ENCODE results near the gene RNF114. TPM values are rescaled to one million over a fixed set of nuclear protein-coding genes. Genes with fewer than 3 reads are reported as not detected.

RNF114 gene
- polyA plus RNA-seq, 1 of the 3 experiments (the other 2 are of a cell fraction), result 55.0 TPM

GRCh38 chr20:49899541-49900383, 36.4 kb upstream of the RNF114 start:
- TF ChIP-seq PBX3 (IDR thresholded peaks at IDR 0.05), result no peak
- no peak for TF ChIP-seq TCF12 (IDR thresholded peaks at IDR 0.05)
- no peak for TF ChIP-seq EZH2phosphoT487 (IDR thresholded peaks at IDR 0.05; ENCODE audit: borderline replicate concordance, low read depth)
- TF ChIP-seq NRF1 (IDR thresholded peaks at IDR 0.05; ENCODE audit: low read depth, low read length), result no peak
- no peak for TF ChIP-seq RAD21 (IDR thresholded peaks at IDR 0.05; ENCODE audit: low read length)
- no peak for TF ChIP-seq RFX5 (IDR thresholded peaks at IDR 0.05; ENCODE audit: low read length)
- no peak for TF ChIP-seq MAX (IDR thresholded peaks at IDR 0.05; ENCODE audit: low read depth)
- no peak for TF ChIP-seq RCOR1 (IDR thresholded peaks at IDR 0.05; ENCODE audit: low read length)
- no peak for TF ChIP-seq MEF2A (IDR thresholded peaks at IDR 0.05; ENCODE audit: borderline replicate concordance, low read depth)
- TF ChIP-seq CTCF (IDR thresholded peaks at IDR 0.05), result no peak
- TF ChIP-seq CHD2 (IDR thresholded peaks at IDR 0.05; ENCODE audit: low read length, partially characterized antibody), result no peak
- TF ChIP-seq NFIC (IDR thresholded peaks at IDR 0.05; ENCODE audit: borderline replicate concordance), result no peak
- TF ChIP-seq MXI1 (IDR thresholded peaks at IDR 0.05; ENCODE audit: low read depth, low read length), result no peak
- no peak for TF ChIP-seq FOXM1 (IDR thresholded peaks at IDR 0.05; ENCODE audit: low read depth)
- Histone ChIP-seq H3K79me2 (ENCODE audit: insufficient read depth) (no peaks in the 10 kb centered on the region), H3K9ac (no peak overlapping the region), H3K4me2 (no peak overlapping the region), H3K27me3 (ENCODE audit: insufficient read depth) (no peaks in the 10 kb centered on the region), H3K9me3 (no peaks in the 10 kb centered on the region), H2AFZ (ENCODE audit: low read depth) (no peak overlapping the region), H3K4me3 (ENCODE audit: low read depth in 2 of 2, low read length in 1 of 2) (no peak overlapping the region), H3K36me3 (replicated peaks in 1 of 2; ENCODE audit: control insufficient read depth in 1 of 2, insufficient read depth in 2 of 2, low read length in 1 of 2) (peaks cover 0 to 14% of the 10 kb centered on the region in 2 experiments), H3F3A (replicated peaks; ENCODE audit: insufficient read depth) (no peaks in the 10 kb centered on the region), H3K9me2 (no peaks in the 10 kb centered on the region), H3K27ac (ENCODE audit: low read depth in 2 of 2, low read length in 1 of 2) (no peak overlapping the region), H4K20me1 (ENCODE audit: insufficient read depth) (no peaks in the 10 kb centered on the region), H3K4me1 (ENCODE audit: control insufficient read depth in 1 of 2, insufficient read depth in 2 of 2, low read depth in 1 of 2, low read length in 1 of 2) (peaks cover 0 to 10% of the 10 kb centered on the region in 2 experiments; a peak in 1 of 4 replicates)
- 71% methylated on average over 10 of the region's 10 CpGs for WGBS (ENCODE audit: low lambda C conversion rate)
- POLR2A ChIA-PET, result interaction anchor here (0.6 kb wide), 1 partner anchor 694 kb away, joined by 3 read pairs; no protein-coding TSS in a partner anchor
- no peak for DNase-seq
- CTCF ChIA-PET, result interaction anchor here (0.8 to 2.7 kb wide), 6 partner anchors 10 to 289 kb away, joined by 3 to 25 read pairs (median 3); no protein-coding TSS in a partner anchor
